Hematopoietic multipotent progenitor cell treated with erythropoietin and hydrocortisone succinate and interleukin-3 and kit ligand, for 4 days (in vitro differentiated cells): ENCODE data around the gene FBXL7.

Source experiments
- DNase-seq: peaks from one replicate; pipeline ENCODE4 v3.0.0-alpha.2; 2015

Gene FBXL7

DNA sequence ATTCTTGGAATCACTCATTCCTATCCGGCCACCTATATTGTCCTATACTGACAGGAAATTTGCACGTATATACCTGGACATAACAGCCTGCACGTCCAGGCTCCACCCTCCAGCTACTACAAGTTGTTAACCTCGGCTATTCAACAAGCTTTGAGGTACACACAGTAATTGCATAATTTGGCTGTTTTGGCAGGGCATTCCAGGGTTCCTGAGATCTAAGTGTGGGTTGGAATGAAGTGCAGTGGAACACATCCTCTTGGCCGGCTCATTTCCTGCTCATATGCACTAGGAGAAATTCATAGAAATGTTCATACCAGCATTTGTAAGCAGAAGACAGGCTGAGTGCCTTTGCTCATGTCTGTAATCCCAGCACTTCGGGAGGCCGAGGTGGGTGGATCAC is 222.3 kb downstream of the FBXL7 start:
- DNase-seq, result no peak

DNA sequence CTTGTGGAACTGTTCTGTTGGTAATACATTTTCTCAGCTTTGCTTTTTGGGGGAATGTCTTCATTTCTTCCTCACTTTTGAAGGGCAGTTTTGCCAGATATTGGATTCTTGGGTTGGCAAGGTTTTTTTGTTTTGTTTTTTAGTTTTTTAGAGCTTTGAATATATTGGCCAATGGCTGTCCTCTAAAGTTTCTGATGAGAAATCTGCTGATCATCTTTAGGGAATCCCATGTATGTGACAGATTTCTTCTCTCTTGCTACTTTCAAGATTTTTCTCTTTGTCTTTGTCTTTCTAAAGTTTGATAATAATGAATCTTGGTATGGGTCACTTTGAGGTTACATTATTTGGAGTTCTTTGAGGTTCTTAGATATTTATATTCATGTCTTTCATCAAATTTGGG is 227.4 kb downstream of the FBXL7 start:
- no peak for DNase-seq

DNA sequence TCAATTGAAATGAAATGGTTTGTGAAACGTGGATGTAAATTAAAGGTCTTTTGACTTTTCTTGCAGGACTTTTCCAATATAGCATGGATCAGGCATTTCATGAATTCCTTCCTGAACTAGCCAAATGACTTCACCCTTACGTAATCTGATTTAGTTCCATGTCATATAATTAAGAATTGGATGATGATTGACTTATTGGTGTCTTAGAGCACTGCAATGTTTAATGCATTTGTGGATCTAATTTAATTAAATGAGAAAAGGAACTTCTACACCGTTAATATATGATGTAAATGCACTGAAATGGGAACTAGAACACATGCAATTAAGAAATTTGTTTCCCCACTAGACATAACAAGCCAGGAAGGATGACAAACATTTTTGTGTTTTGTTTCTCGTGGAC is 228.8 kb downstream of the FBXL7 start:
- DNase-seq, result no peak

DNA sequence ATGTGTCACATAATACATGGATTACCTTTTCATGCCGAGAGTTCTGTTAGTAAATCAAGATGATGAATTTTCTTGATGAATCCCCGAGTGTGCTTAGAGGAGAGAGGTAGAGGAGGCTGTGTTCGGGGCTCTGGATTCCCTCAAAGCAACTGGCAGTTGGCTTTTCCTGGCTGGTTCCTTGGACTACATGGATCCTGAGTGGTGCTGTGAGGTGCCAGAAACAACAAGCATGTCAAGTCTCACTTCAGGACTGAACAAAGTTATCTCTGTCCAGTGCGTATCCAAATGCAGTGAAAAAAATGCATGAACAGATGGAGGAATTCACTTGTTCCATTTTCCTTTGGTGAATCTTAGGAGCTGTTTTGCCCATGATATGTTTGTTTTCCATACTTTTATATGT is 231.7 kb downstream of the FBXL7 start:
- DNase-seq, result no peak

DNA sequence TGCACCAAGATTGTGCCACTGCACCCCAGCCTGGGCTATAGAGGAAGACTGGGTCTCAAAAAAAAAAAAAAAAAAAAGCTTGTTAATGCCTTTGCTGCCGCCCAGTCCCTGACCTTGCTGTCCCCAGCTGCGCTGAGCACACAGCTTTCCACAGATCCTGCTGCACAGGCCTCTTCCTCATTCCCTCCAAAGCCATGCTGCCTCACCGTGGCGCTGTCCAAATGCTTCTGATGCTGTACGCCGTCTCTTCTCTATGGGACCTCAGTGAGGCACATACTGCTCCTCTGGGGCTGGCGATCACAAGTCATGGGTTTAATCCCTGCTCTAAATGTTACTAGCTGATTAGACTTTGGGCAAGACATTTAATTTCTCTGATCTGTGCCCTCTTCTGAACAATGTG is 234.1 kb downstream of the FBXL7 start:
- DNase-seq, result no peak

DNA sequence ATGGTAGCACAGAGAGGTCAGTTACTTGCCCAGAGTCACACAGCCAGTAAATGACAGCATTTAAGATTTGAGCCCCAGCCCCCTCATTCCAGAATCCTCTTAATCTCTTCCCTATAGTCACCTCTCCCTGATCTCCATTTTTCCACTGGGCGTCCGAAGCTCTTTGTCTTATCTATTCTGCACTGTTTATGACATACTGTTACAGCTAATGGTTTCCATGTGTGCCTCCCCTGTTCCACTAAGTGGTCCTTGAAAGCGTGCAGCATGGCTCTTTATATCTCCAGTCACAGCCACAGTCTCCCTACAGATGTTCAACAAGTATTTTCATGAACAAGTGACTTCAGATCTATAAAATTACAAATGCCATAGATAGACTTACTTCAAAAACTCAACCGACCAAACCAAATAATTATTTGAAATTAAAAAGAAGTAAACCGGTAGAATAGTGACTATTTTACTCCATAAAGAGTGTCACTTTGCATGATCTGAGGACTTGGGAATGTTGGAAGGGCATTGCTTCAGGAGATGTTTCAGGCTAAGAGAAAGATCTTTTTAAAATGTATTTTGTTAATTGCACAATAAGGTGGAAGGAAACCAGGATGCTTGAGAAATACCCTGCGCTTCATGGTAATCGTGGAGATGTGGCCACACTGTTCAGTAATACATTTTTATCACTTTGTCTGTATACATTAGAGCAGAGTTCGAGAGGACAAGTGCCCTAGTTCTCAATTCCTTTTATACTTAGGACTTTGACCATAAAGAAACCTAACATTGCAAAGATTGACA is 237.2 kb downstream of the FBXL7 start:
- no peak for DNase-seq

DNA sequence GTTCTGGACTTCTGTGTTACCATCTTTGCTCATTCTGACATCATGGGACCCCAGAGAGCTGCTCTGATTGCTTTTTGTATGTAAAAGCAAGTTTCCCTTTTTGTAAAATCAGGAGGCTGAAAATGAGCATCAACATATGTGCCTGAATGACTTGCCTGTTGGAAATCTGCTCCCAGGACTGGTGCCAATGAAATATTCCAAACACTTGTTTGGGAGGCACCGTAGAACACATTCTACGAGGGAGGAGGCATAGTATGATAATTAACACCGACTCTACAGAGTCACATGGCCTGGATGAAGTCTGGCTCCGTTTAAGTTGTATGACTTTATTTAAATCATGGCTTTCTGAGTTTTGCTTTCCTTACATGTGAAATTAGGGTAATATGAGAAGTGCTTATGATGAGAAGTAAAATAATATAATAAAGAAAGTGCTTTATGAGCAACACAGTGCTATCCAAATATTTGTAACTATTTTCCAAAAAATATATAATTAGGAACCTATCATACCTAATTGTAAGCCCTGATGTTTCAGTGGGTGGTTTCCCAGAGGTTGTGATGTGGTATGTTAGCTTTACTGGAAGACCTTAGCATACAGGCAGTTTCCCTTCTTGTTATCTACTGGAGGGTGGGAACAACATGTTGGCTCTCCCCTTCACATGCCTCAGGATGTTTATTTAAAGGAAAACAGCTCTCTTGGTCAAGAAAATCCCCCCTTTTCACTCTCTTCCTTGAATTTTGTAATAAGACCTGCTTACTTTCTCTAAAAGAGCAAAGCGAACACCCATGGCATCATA is 238.1 kb downstream of the FBXL7 start:
- DNase-seq, result no peak

DNA sequence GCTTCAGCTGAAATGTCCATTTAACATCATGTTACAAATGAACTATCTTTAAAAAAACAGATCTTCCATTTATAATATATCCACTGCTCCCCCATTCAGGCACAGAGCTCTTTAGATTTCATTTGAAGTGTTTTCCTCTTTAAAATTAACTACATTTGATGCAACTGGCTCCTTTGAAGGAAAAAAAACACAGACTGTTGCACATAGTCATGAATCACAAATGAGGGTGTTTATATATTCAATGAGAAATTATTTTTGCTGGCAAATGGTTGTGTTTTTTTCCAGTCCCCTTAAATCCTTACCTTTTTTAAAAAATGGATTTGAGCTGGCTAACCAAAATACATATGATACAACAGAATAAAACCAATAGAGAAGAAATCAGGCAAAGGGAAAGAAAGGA is 240.4 kb downstream of the FBXL7 start:
- no peak for DNase-seq

DNA sequence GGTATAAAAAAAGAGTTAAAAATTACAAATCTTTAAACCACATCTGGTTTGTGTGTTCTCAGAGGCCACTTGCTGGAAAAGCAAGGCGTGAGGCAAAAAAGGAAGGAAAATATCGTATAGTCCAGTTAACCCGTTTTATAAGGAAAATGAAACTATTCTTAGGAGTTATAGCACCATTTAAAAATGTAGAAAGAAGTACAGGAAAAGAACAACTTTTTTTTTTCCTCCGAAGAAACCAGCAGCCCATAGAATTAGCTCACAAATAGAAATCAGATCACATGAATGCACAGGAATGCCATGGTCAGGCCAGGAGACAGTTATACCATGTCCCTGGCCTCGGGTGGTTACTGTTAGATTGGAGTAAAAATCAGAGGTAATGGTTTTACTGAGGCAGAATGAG is 241.6 kb downstream of the FBXL7 start:
- no peak for DNase-seq

DNA sequence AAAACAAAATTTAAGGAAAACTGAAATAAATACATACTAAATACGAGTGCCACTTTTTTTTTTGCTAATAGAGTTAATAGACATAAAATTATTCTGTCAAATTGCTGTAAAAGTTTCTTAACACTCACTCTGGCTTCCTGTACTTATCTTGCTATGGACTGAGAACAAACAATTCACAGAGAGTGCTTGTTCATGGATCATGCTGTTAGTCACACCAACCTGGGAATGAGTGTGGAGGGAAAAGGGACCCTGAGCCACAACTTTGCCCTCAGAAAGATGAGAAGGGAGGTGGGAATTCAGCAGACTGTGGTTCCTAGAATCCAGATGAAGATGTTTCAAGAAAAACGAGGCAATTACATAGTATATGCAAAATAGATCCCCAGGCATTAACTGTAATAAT is 246.9 kb downstream of the FBXL7 start:
- no peak for DNase-seq

DNA sequence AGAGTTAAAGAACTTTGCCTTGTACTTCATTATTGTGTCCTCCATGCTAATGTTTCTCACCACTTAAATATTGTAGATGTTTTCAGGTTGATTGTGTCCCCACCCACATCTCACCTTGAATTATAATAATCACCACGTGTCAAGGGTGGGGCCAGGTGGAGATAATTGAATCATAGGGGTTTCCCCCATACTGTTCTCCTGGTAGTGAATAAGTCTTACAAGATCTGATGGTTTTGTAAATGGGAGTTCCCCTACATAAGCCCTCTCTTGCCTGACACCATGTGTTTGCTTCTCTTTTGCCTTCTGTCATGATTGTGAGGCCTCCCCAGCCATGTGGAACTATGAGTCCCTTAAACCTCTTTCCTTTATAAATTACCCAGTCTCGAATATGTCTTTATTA is 248.3 kb downstream of the FBXL7 start:
- no peak for DNase-seq

DNA sequence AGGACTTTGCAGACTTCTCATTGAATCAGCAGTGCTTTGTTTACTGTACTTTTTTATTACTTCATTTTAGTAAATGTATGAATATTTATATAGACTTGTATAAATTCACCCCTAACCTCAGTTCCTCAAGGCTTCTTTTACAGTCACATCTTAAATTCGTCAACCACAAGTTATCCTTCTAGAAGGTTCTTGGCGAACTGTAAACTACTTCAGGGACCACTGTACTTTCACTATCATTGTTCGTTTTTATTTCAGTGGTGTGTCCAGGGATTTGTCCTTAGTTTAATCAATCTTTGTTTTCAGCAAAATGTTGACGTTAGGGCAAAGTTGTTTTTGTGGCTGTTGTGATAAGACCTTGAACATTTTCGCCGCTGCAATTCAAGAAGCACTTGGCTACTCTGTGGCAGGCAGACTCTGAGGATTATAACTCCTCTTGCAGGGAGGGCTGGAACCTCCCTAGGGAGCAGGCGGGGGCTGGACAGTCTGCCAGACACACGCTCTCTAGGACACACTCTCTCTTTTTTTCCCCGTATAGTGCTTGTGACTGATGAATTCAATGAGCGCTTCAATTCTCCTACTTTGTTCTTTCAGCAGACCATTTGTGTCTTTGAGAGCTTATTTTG is 252.8 kb downstream of the FBXL7 start:
- no peak for DNase-seq

DNA sequence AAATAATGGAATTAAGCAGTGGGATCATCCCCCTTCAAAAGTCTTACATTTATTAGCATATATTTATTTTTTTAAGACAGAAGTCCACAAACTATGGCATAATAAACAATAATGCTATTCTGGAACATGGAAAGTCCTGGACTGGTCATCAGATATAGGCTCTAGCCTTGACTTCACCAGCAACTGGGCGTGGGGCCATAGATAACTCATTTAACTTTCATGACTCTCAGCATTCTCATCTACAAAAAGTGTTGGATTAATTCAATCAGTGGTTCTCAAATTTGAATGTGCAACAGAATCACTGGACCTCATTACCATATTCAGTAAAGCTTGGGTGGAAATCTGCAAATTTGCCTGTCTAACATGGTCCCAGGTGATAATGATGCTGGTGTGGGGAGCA is 253.8 kb downstream of the FBXL7 start:
- no peak for DNase-seq

DNA sequence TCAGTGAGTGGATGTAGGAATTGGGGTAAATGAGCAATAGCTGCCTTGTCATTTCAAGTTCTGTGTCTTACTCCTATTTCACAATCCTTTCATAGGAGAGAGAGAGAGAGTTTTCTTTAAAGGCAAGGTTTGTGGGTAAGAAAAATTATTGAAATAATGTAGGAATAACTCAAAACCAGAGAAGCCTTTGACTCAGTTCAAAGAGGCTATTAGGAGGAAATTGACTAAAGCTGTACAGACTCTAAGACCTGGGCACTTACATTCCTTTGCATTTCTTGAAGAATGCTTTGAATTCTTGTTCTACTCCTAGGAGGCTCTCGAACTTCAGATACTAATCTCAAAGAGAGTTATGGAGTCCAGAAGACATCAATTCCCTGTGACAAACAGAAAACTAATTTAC is 257.1 kb downstream of the FBXL7 start:
- no peak for DNase-seq

DNA sequence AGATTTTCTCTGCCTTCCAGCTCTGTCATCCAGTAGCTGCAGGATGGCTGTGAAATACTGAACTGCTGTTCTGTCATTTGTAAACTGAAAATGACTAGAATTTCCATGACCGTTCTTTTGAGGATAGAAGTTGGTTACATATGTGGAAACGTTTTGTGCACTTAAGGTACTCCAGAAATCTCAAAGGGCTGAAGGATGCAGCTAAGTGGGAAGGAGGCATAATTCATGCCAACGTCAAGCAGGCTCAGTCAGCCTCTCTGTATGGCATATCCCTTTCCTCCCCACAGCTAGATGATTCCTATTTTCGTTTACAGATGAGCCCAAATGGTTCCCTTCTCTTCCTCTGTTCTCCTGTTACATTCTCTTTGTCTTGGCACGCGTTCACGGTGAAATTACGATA is 257.6 kb downstream of the FBXL7 start:
- DNase-seq, result no peak

DNA sequence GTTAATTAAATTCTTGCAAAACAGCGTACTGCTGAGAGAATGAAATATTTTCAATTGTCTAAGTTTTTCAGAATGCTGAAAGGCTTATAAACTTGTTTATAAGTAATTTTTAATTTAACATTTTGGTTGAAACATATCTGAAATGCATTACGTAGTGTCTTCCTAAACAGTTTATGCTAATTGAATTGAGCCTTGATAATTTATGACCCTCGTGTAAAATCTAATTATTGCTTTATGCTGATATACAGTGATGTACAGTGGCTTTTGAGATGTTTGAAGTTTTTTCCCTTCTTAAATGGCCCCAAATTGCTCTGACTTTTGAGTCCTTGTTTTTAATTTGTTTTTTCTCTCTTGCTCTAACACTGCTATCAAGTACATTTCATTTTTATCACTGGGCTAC is 262.7 kb downstream of the FBXL7 start:
- DNase-seq, result no peak

DNA sequence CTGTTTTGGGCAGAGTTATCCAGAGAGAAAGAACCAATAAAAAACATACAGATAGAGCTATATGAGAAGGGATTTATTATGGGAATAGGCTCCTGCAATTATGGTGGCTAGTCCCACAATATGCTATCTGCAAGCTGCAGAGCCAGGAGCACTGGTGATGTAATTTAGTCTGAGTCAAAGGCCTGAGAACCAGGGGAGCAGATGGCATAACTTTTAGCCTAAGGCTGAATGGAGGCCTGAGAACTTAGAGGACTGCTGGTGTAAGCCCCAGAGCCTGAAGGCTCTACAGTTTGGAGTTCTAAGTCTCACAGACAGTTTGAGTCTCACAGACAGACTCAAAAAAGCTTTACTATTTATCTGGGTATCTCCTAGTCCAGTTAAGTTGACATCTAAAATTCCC is 263.8 kb downstream of the FBXL7 start:
- no peak for DNase-seq

DNA sequence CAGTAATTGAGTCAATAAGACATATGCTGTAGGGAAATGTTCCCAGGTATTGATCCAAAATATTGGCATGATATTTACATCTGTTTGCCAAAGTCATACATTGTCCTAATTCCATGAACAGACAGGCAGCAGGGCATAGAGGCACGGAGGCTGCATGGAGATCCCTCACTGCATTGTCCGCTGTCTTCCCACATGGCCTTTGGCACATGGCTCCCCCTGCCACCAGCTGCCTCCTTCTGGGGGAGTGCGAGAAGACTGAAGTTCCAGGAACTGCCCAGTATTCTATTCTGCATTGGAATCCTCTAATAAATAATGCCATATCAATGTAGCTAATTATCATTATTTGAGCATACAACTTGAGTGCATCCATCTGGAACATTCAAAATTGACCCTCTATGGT is 269.0 kb downstream of the FBXL7 start:
- DNase-seq, result no peak

DNA sequence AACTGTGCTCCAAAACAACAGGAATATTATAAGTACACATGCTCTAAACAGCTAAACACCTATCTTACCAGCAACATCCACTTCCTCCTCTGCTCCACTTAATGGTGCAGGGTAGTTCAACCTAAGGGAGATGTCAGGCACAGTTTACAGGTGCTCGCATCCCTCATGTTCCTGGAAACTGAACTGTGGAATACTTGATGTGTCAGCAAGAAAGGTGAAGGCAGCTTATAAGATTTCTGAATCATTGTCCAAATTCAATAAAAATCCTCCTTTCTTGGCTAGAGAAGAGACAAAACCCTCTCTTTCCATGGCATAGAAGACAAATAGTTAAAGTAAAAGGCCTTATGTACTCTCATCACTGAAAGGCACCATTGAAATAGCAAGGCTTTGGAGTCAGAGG is 272.2 kb downstream of the FBXL7 start:
- DNase-seq, result no peak

DNA sequence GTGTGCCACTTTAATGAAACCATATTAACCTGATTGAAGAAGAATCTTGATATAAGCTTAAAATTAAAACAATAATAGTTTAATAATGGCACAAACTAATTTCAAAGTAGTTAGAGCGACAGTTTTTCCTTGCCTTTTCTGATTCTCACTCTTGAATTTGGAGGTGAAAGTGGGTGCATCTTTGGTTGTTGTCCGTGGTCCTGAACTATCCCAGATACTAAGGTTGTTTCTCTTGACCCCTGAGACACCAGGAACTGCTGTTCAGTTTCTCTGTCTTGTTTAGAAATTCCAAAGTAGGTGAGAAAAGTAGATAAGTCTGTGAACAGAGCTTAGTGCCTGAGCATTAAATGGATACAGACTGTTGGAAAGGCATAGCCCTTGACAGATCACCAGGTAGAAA is 274.7 kb downstream of the FBXL7 start:
- DNase-seq, result no peak

DNA sequence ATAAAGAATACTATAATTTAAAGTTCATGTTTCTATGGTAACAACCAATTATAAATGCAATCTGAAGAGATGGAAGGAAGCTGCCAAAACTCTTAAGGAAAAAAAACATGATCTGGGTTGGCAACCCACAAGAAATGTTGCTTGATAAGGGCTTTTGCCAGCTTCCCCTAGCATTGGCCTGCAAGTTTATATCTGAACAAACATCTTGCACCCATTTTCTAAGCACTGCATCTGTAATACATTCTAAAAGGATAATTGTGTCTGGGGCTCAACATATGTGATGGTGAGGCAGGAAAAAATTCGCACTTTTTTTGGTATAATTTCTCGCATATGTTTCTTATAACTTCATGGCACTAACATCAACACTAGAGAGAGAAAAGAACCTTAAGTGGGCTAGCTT is 276.4 kb downstream of the FBXL7 start:
- DNase-seq, result no peak

DNA sequence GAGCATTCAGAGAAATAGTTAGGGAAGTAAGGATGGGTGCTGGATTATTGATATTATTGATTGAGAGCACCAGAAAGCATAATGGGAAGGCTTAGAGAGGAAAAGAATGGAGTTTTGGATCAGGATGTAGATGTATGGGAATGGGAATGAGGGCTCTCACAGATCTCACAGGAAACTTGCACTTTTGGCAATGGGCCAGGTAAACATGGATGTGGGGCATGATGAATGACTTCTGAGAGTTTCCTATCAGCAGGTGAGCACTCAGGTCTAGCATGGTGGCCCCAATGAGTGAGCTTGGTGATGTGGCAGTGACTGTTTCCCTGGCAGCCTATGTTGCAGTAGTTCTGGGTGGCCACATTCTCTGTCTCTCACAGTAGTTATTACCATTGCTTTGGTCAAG is 283.8 kb downstream of the FBXL7 start:
- DNase-seq, result no peak

DNA sequence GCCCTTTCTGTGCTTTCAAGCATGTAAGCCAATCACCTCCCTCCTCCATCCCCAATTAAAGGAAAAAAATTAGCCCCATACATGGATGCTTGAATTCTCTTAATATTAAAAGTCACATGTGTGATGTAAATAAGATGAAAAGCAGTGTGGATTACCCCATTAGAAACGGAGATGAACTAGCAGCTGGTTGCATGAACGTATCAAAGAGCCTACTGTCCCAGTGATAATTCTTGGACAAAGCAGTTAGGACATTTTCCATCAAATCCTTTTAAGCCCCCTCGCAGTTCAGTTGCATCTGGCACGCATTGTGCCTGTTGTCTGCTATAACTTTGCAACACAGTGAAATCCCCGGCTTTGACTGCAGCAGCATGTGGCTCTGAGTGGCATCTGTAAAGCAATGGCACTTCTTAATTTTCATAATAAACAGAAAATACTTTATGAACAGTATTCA is 285.6 kb downstream of the FBXL7 start:
- DNase-seq, result no peak

DNA sequence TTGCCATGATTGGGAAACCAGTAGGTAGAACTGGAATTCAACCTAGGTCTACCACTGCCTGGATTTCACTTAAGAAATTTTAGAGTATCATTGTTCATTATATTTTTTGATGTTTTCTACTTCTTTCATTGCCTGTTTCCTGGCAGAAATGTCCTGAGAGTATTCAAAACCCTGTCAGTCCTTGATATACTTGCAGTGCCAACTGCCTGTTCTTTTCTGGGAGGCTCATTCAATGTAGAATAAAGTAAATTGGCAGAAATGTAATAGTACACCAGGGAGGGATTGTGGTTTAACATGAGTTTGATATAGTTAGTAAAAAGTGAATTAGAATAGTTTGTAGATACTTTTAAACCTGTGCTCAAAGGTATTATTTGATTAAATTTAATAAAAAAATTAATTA is 286.3 kb downstream of the FBXL7 start:
- no peak for DNase-seq
